Left colon (tissue), 2 donors: ENCODE results near the gene RAB22A. TPM values are rescaled to one million over a fixed set of nuclear protein-coding genes. Genes with fewer than 3 reads are reported as not detected.
A peak's percentile ranks its signal among the peaks of the same experiment; 100 is the strongest.

Experiments
- ATAC-seq: fragments of 200-7000 bp; cut with Tn5 transposase; one replicate; pipeline ENCODE4 v1.9.1; 2020; ENCODE audit warnings: mild to moderate bottlenecking, moderate library complexity
- DNase-seq, 2 donors: peaks; one replicate each; pipeline ENCODE4 v3.0.0-alpha.2; 2020
- intact Hi-C, 2 donors: fragments of 100-400 bp; cut with DNase I in 1 of 2; cut with micrococcal nuclease in 1 of 2; formaldehyde crosslinking; loops; one replicate each; pipeline versions ENCODE4 v1.11.2 to v1.14.0; 2022; cut with DNase I, micrococcal nuclease
- total RNA-seq, 2 donors: library from RNA; stranded (reverse); fragmentation: NEBNext Ultra II Directional; extraction: Animal tissue kit (Norgen Biotek cat#: 25700); gene quantifications; one replicate each; pipeline ENCODE4 v1.2.1, GENCODE V29; 2021
- donor health status: DM: no; HTN: no; CAD: no.
- donor health status: DM: yes; HTN: yes; CAD: no.

Gene RAB22A
- total RNA-seq, 2 donors from 2014 or later, result 22.4 to 27.4 TPM

- intact Hi-C loops, result no loop called here
- DNase-seq, result no peak
- no peak for ATAC-seq
Measured at GRCh38 chr20:58375759-58376352, 66.3 kb downstream of the RAB22A start.

- ATAC-seq, result no peak
- DNase-seq, result no peak
- intact Hi-C loops, result no loop called here
Measured at GRCh38 chr20:58377017-58377416, 67.5 kb downstream of the RAB22A start.

GRCh38 chr20:58377766-58378401, 68.4 kb downstream of the RAB22A start:
- ATAC-seq, result no peak

GRCh38 chr20:58378704-58379103, 69.2 kb downstream of the RAB22A start:
- no peak for ATAC-seq
- intact Hi-C loops, result no loop called here
- no peak for DNase-seq

More at GRCh38 chr20:58377766-58378401, 68.4 kb downstream of the RAB22A start:
- DNase-seq, result no peak
- intact Hi-C loops, result no loop called here

GRCh38 chr20:58381627-58382026, 72.1 kb downstream of the RAB22A start:
- DNase-seq, result no peak
- intact Hi-C loops, result no loop called here
- no peak for ATAC-seq

GRCh38 chr20:58382096-58382495, 72.6 kb downstream of the RAB22A start:
- ATAC-seq (peak; percentile 58), DNase-seq (no peak)
- intact Hi-C loops, result no loop called here

GRCh38 chr20:58384821-58385220, 75.3 kb downstream of the RAB22A start:
- DNase-seq (no peak), ATAC-seq (no peak)
- intact Hi-C loops, result no loop called here

GRCh38 chr20:58388028-58388601, 78.6 kb downstream of the RAB22A start:
- ATAC-seq, result no peak
- intact Hi-C loops, result no loop called here
- no peak for DNase-seq

- intact Hi-C loops, result no loop called here
- DNase-seq (peak; percentile 92 to 95), ATAC-seq (peak; percentile 98)
Measured at GRCh38 chr20:58388882-58389323, 79.4 kb downstream of the RAB22A start, which contains the start of gene VAPB. Gene VAPB, plus strand, starts transcription at chr20:58389229. Its CDS starts 231 bp downstream, at chr20:58389460.

GRCh38 chr20:58389324-58389967, 79.9 kb downstream of the RAB22A start:
- intact Hi-C loops, result no loop called here
- DNase-seq (no peak), ATAC-seq (peak; percentile 73)

- ATAC-seq (no peak), DNase-seq (peak in 1 of 2 donors; percentile 23)
- intact Hi-C loops, result no loop called here
Measured at GRCh38 chr20:58389968-58390658, 80.6 kb downstream of the RAB22A start.

- intact Hi-C loops, result no loop called here
- ATAC-seq, result no peak
- DNase-seq, result no peak
Measured at GRCh38 chr20:58390659-58391035, 81.1 kb downstream of the RAB22A start.

GRCh38 chr20:58392286-58392685, 82.8 kb downstream of the RAB22A start:
- intact Hi-C loops, result no loop called here
- ATAC-seq, result no peak

GRCh38 chr20:58393299-58393698, 83.8 kb downstream of the RAB22A start:
- ATAC-seq (no peak), DNase-seq (no peak)
- intact Hi-C loops, result no loop called here

More at GRCh38 chr20:58392286-58392685, 82.8 kb downstream of the RAB22A start:
- no peak for DNase-seq

- intact Hi-C loops, result no loop called here
- no peak for ATAC-seq
Measured at GRCh38 chr20:58394801-58395200, 85.3 kb downstream of the RAB22A start.

GRCh38 chr20:58395604-58396003, 86.1 kb downstream of the RAB22A start:
- ATAC-seq (no peak), DNase-seq (no peak)
- intact Hi-C loops, result no loop called here

More at GRCh38 chr20:58394801-58395200, 85.3 kb downstream of the RAB22A start:
- no peak for DNase-seq

- DNase-seq (no peak), ATAC-seq (no peak)
- intact Hi-C loops, result no loop called here
Measured at GRCh38 chr20:58397429-58397828, 87.9 kb downstream of the RAB22A start.

GRCh38 chr20:58398254-58398653, 88.7 kb downstream of the RAB22A start:
- intact Hi-C loops, result no loop called here
- ATAC-seq, result no peak
- DNase-seq, result no peak

- intact Hi-C loops, result no loop called here
- DNase-seq, result no peak
- no peak for ATAC-seq
Measured at GRCh38 chr20:58399926-58400325, 90.4 kb downstream of the RAB22A start.
